HG02642 (cell line): ENCODE results near the gene CBX3.
"Not testable (repeated sequence)": the region's sequence is repeated elsewhere in the genome, so short reads cannot be mapped to it uniquely, and the experiment has no call there.

Experiments
- ATAC-seq: cut with Tn5 transposase; IDR thresholded peaks from one replicate; pipeline ENCODE4 v1.9.1; 2021; ENCODE audit warnings: mild to moderate bottlenecking; ENCODE audit not compliant: unreplicated experiment, poor library complexity

CBX3 gene

GRCh38 chr7:26199301-26200037 lies 2.1 kb upstream of the CBX3 start:
- no peak for ATAC-seq

DNA sequence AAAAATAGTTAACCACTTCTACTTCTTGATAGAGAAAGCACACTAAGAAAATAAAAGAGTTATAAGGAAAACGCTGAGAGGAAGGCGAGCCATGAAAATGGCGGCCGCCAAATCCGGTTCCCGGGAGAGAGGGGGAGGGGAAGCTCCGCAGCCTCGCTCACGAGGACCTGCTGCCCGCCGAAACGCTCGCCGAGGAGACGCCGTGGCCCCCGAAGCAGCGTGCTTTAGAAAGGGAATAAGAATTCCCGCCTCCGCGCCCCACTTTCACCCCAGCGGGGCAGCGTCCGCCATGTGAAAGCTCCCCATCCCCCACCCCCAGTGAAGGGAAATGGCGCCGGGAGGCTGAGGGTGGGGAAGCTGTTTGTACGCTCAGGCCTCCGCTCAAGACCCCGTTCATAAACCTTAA lies 1.5 kb upstream of the CBX3 start:
- ATAC-seq = peak; percentile 16

GRCh38 chr7:26200444-26201246 lies 900 bp upstream of the CBX3 start, which contains the start of gene HNRNPA2B1:
Gene HNRNPA2B1, minus strand, starts transcription at chr7:26200746. Its CDS starts 169 bp downstream, at chr7:26200577.
- peak; percentile 69 for ATAC-seq

- peak; percentile 13 for ATAC-seq
These were observed 760 bp downstream of the CBX3 start for GRCh38 chr7:26202019-26202990.

GRCh38 chr7:26203016-26203415 lies 1.5 kb downstream of the CBX3 start:
- no peak for ATAC-seq

DNA sequence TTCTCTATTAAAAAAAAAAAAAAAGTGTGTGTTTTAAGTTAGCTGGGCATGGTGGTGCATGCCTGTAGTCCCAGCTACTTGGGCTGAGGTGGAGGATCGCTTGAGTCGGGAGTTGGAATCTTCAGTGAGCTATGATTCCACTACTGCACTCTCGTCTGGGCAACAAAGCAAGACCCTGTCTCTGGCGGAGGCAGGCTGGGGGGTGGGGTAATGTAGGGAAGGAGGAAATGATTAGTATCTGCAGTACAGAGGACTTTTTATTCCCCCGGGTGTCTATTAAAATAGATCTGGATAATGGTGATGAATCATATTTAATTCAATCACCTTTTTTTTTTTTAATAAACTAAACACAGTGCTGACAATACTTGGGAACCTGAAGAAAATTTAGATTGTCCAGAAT lies 6.5 kb downstream of the CBX3 start:
- no peak for ATAC-seq

DNA sequence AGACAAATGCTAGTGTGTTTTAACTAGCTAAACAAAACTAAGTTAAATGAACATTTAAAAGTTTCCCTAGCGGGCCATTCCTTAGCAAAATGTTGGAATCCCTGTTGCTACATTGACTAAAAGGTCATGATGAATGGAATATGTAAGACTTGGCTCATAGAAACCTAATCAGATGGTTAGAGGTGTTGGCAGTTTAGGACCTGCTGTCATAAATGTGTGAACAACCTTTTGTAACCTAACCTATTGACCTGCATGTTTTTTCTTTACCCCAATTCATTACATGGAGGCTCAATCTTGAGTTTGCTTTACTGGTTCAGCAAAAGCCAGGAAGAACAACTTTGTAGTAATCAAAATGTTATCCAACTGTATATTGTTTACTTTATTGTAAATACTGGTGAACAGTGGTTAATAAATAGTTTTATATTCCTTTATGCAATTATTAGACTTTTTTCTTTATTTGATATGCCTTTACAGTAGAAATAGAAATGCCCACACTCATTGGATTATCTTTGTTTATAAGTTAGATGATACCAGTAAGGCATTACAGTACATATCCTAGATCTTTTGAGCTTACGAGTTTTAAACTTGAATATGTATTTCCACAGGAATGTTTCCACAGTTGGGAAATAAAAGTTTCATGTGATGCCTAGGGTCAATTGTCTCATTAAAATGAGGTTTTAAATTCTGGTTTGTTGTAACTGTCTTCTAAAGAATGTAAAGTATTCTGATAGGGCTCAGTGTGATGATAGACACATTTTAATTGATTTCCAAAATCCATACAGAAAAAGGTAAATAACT lies 11.6 kb downstream of the CBX3 start:
- ATAC-seq = no peak

GRCh38 chr7:26213807-26214515 lies 12.4 kb downstream of the CBX3 start:
- no peak for ATAC-seq

DNA sequence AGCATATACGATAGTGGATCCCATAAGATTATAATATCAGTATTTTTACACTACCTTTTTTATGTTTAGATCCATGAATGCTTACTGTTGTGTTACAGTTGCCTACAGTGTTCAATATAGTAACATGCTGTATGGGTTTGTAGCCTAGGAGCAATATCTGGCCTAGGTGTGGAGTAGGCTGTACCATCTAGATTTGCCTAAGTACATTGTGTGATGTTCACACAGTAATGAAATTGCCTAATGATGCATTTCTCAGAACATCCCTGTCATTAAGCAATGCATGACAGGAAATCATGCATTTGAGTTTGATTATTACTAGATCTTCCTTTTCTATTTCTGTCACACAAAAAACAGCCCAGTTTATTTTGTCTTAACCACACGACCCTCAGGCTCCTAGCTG lies 14.5 kb downstream of the CBX3 start:
- no peak for ATAC-seq

DNA sequence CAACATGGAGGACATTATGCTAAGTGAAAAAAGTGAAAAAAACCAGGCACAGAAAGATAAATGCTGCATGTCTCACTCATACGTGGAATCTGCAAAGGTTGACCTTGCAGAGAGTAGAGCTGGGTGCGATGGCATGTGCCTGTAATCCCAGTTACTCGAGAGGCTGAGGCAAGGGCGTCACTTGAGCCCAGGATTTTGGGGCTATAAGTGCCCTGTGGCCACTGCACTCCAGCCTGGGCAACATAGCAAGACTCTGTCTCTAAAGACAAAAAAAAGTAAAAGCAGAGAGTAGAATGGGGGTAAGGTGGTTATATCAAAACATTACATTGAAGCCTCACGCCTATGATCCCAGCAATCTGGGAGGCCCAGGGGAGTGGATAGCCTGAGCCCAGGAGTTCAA lies 22.8 kb downstream of the CBX3 start:
- no peak for ATAC-seq

DNA sequence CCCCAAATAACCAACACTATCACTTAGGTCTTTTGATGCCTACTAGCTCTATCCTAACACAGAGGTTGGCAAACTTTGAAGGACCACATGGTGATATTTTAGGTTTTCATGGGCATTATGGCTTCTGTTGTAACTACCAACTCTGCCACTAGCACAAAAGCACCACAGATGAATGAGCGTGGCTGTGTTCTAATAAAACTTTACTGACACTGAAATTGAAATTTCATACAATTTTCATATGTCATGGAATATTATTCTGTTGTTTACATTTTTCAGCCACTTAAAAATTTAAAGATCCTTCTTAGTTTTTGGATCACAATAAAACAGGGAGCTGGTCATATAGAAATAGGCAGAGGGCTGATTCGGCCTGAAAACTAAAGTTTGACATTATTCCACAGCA lies 26.4 kb downstream of the CBX3 start:
- ATAC-seq = no peak

- ATAC-seq = no peak
These were observed 32.5 kb downstream of the CBX3 start for GRCh38 chr7:26233902-26234511.

DNA sequence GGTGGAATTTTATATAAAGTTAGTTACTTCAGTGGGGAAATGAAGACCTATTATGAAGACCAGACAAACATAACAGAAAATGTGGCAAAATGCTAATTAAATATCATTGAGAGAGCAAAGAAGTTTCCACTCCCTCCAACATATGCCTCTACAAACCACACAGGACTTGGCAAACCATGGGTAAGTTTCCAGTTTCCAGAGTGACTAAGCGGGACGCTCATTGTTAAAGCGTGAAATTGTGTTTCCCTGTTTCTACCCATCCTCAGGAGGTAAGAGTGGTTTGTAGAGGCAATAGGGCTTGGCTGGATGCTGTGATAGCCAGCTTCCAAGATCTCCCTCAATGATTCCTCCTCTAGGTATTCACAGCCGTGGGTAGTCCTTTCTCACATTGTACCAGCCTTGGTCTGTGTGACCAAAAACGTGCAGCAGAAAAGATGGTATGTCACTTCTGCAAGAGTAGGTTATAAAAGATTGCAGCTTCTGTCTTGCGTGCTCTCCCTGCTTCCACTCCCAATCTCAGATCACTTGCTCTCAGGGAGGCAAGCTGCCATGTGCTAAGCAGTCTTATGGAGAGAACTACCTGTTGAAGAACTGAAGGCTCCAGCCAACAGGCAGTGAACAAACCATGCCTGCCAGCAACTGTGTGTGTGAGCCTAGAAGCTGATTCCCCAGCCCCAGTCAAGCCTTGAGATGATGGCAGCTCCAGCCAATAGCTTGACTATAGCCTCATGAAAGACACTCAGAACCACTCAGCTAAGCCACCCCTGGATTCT lies 35.7 kb downstream of the CBX3 start:
- no peak for ATAC-seq

GRCh38 chr7:26238032-26238431 lies 36.5 kb downstream of the CBX3 start:
- ATAC-seq = no peak

GRCh38 chr7:26245150-26245549 lies 43.6 kb downstream of the CBX3 start:
- no peak for ATAC-seq

- no peak for ATAC-seq
These were observed 48.7 kb downstream of the CBX3 start for GRCh38 chr7:26250239-26250638.

GRCh38 chr7:26261866-26262265 lies 60.3 kb downstream of the CBX3 start:
- ATAC-seq = not testable (repeated sequence)
